GM06990 (cell line): ENCODE measurements around the gene SERTAD2.
A peak's percentile ranks its signal among the peaks of the same experiment; 100 is the strongest.

Source experiments
- DNase-seq: peaks from one replicate; pipeline ENCODE4 v3.0.0-alpha.2; 2011; ENCODE audit not compliant: insufficient read length; ENCODE audit errors: extremely low read depth
- H3K27me3 ChIP-seq: replicated peaks from 2 replicates; pipeline ENCODE4 v1.6.0; 2011; ENCODE audit warnings: low read length; ENCODE audit not compliant: control insufficient read depth, insufficient read depth
- H3K36me3 ChIP-seq: 2 replicates; pipeline ENCODE4 v1.5.1; 2011; ENCODE audit warnings: low read length; ENCODE audit not compliant: control insufficient read depth, insufficient read depth
- H3K4me3 ChIP-seq: replicated peaks from 2 replicates; pipeline ENCODE4 v1.5.1; 2011; ENCODE audit warnings: low read depth, mild to moderate bottlenecking, control low read depth, low read length
- TF ChIP-seq, protein P1 (sequence below): IDR thresholded peaks from 2 replicates; pipeline ENCODE4 v1.5.1; 2011; ENCODE audit warnings: low read length, control low read depth, mild to moderate bottlenecking, inconsistent platforms; ENCODE audit not compliant: insufficient read depth, poor library complexity, severe bottlenecking

The SERTAD2 gene

DNA sequence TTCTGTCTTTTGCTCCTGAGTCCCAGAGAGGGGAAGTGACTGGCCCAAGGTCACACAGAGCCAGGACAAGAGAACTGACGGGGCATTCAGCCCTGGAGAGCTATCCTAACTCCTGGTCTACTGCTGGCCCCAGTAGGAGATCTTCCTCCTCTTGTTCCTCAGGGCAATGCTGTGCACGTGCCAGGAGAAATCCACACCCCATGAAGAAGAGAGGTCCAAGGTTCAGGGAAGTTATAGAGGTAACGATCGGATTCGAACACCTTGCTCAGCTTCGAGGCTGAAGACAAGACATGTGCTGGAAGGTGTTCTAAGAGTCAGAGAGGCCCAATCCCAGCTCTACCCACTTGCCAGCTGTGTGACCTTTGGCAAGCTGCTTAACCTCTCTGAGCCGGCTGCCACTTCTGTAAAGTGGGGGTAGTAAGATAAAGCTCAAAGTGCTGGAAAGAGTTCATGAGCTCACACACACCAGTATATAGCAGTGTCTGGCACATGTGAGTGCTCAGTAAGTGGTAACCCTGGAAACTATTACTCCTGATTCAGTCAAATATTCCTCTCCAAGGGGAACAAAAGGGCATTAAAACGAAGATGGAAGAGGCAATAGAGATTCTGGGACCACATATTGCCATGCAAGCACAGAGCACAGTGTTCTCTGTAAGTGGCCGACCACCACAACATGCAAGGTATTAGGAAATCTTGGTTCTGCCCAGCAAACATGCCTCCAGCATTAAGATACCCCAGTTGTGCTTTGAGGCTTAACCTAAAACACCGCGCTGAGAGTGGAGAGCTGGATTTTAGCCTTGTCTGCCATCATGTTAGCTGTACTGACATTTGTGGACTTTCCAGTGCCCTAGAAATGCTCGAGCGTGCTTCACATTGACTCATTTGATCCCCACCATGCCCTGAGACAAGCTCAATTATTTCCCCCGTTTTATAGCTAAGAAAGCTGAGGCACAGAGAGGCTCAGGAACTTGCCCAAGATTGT lies 25.6 kb downstream of the SERTAD2 start:
- no peak for DNase-seq
- Histone ChIP-seq H3K27me3 (no peaks in the 10 kb centered on the region), H3K36me3 (peaks cover 11% of the 10 kb centered on the region), H3K4me3 (no peak overlapping the region)
- TF ChIP-seq, protein P1, sequence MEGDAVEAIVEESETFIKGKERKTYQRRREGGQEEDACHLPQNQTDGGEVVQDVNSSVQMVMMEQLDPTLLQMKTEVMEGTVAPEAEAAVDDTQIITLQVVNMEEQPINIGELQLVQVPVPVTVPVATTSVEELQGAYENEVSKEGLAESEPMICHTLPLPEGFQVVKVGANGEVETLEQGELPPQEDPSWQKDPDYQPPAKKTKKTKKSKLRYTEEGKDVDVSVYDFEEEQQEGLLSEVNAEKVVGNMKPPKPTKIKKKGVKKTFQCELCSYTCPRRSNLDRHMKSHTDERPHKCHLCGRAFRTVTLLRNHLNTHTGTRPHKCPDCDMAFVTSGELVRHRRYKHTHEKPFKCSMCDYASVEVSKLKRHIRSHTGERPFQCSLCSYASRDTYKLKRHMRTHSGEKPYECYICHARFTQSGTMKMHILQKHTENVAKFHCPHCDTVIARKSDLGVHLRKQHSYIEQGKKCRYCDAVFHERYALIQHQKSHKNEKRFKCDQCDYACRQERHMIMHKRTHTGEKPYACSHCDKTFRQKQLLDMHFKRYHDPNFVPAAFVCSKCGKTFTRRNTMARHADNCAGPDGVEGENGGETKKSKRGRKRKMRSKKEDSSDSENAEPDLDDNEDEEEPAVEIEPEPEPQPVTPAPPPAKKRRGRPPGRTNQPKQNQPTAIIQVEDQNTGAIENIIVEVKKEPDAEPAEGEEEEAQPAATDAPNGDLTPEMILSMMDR: no peak

DNA sequence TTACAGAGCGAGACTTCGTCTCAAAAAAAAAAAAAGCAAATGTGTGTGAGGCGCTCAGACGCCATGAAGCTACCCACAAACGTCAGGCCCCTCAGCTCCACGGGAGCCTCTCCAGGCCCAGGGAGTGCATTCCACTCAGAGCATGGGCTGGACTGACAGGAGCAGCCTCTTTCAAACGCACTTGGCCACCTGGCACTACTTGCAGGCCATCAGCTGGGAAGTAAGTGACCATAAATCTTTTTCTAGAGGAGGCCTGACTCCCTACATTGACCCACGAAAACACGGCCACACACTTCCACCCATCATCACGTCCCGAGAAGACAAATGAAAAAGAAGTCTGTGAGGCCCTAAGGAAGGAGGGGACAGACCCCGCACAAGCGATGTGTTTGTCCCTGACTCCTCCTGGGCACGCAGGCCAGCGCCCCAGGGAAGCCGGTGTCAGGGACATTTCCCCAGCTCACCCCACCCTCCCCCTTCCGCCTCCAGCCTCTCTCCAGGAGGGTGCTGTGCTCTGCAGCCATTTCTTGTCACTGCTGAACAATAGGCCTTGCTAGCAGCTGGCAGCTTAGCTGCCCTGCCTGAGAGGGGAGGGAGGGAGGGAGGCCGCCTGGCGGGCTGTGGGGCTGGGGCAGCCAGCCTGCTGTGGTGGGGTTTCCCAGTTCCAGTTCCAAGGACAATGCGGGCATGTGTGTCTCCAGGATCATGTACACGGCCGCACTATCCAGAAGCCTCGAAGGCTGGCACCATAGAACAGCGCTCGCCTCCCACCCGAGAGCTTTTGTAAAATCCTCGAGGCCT lies 26.6 kb downstream of the SERTAD2 start:
- TF ChIP-seq, protein P1: no peak
- no peak for DNase-seq
- no peak overlapping the region for H3K4me3 ChIP-seq
- no peaks in the 10 kb centered on the region for H3K27me3 ChIP-seq
- peaks cover 8% of the 10 kb centered on the region for H3K36me3 ChIP-seq

DNA sequence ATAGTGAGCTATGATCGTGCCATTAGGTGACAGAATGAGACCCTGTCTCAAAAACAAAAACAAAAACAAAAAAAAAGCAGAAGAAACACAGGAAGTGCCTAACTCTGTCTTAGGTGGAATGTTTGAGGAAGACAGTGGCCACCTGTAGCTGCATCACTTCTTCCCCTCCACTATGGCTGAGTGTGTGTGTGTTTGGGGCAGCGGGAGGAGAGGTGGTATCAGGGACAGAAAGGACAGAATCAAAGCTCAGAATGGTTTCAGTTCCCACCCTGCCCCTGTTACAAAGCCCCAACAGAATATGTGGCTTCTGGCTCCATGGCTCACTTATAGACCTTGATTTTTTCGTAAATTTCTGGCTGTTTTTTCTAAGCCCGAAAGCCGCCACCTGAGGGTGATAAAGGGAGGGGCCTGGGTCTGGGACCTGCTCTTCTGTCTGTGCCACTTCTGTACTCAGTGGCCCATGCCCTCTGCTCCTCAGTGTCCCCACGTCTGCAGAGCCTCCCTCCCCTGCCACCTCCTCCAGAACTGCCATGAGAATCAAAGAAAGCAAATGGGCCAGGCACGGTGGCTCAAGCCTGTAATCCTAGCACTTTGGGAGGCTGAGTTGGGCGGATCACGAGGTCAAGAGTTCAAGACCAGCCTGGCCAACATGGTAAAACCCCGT lies 27.4 kb downstream of the SERTAD2 start:
- Histone ChIP-seq H3K4me3 (no peak overlapping the region), H3K36me3 (peaks cover 5% of the 10 kb centered on the region), H3K27me3 (no peaks in the 10 kb centered on the region)
- DNase-seq: no peak
- TF ChIP-seq, protein P1: no peak

DNA sequence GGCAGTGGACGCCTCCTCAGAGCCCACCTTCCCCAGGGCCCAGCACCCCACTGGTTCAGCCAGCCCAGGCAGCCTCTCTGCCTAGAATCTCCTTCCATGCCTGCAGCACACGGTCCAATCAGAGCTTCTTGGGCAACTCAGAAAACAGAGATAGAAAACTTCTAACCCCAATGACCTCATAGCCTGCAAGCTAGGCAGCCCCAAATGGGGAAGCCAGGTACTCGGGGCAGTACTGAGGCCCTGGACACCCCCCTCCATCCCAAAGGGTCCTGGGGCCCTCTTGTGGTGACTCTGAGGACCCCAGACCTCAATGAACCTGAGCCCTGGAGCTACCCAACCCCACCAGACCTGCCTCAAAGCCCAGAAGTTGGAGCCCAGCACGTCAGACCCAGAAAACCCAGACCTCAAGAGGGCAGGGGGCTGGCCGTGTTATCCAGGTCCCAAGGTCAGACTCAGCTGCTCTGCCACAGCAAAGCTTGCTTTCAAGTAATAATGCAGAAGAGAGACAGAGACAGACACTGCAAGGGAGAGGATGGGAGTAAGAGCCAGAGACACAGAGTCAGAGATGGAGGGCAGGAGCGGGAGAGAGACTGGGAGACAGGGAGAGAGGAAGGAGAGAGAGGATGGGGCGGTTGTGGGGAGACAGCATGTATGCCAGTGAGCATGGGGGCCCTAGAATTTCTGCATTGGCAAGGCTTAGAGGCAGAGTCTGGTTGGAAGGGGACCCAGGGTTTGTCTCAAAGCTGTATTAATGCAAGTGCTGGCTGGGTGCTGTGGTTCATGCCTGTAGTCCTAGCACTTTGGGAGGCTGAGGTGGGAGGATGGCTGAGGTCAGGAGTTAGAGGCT lies 28.2 kb downstream of the SERTAD2 start:
- DNase-seq: no peak
- TF ChIP-seq, protein P1: peak; percentile 23
- no peak overlapping the region for H3K4me3 ChIP-seq
- no peaks in the 10 kb centered on the region for H3K27me3 ChIP-seq
- no peaks in the 10 kb centered on the region; the same call in none of the 2 replicates for H3K36me3 ChIP-seq

DNA sequence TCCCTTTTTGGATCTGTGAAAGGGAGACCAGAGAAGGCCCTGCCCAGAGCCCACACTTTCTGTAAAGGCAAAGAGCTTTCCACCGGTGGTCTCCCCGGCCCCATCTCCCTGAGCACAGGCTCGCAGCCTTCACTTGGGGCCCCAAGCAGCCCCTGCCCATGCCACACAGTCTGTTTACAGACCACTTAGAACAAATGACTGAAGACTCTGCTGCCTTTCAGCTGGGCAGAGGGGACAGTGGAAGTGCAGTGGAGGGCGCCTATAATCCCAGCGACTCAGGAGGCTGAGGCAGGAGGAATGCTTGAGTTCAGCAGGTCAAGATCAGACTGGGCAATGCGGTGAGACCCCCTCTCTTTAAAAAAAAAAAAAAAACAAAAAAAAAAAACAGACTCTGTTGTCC lies 28.9 kb downstream of the SERTAD2 start:
- Histone ChIP-seq H3K4me3 (no peak overlapping the region), H3K27me3 (no peaks in the 10 kb centered on the region), H3K36me3 (no peaks in the 10 kb centered on the region; the same call in 1 of the 2 replicates)
- TF ChIP-seq, protein P1: no peak
- DNase-seq: no peak
